ENCODE results near the gene TRIM68.

Gene TRIM68, protein sequence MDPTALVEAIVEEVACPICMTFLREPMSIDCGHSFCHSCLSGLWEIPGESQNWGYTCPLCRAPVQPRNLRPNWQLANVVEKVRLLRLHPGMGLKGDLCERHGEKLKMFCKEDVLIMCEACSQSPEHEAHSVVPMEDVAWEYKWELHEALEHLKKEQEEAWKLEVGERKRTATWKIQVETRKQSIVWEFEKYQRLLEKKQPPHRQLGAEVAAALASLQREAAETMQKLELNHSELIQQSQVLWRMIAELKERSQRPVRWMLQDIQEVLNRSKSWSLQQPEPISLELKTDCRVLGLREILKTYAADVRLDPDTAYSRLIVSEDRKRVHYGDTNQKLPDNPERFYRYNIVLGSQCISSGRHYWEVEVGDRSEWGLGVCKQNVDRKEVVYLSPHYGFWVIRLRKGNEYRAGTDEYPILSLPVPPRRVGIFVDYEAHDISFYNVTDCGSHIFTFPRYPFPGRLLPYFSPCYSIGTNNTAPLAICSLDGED

DNA sequence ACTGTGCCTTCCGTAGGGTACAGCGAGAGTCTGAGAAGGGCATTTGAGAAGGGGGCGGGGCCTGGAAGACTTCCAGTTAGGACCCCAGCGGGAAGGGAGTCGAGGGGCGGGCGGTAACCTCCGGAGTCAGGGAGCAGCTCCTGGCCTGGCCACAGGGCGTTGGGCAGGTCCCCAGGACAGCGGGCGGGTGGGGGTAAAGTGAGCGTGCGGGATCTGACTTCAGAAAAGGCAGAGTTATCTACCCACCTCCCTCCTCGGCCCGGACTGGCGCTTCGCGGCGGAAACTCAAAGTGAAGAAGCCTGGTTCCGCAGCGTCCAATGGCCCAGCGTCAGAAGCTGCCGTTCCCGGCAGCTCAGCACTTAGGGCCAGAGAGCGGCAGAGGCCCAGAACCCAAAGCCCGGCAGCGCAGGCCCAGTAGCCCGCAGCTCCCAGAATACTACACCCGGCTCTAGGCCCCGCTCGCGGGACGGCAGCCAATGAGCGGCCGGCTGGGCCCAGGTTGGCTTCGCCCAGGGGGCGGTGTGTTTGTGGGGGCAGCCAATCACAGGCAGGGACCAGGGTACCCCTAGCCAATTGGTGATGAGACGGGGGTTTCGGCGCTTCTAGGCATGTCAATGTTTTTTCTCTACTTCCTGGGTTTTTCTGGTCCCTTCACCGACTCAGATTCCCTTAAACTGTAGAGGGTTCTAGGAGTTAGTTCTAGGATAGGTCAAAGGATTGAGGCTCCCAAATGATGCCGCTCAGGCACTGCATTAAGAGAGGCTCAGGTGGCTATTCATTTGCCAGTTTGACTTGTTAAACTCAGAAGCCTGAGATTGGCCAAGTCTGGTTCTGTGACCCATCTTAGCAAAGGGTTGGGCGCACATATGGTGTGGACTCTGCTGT is at the start of gene TRIM68:
Gene TRIM68, minus strand, starts transcription at position 451 of the 886 bp plus-strand sequence. CDS start 2,727 bp downstream, outside the sequence.
- H3K9me3 ChIP-seq (ENCODE audit: control insufficient read depth in 1 of 2, low read length in 2 of 2), result no peaks in the 10 kb centered on the region
- peak within 1 kb of the TSS; percentile 74 to 83 for H3K4me3 ChIP-seq (ENCODE audit: low read depth in 1 of 2, low read length in 2 of 2)
- H3K4me1 ChIP-seq (ENCODE audit: control insufficient read depth in 1 of 2, insufficient read depth in 2 of 2, low read length in 2 of 2), result peaks cover 4 to 9% of the 10 kb centered on the region in 2 donors
- no peaks in the 10 kb centered on the region for H3K27me3 ChIP-seq (ENCODE audit: low read depth, low read length)
- H3K36me3 ChIP-seq (ENCODE audit: control insufficient read depth in 1 of 2, insufficient read depth in 2 of 2, low read length in 2 of 2), result peaks cover 19% of the 10 kb centered on the region in 2 donors
- peak within 1 kb of the TSS; percentile 79 for H3K27ac ChIP-seq (ENCODE audit: low read length)

DNA sequence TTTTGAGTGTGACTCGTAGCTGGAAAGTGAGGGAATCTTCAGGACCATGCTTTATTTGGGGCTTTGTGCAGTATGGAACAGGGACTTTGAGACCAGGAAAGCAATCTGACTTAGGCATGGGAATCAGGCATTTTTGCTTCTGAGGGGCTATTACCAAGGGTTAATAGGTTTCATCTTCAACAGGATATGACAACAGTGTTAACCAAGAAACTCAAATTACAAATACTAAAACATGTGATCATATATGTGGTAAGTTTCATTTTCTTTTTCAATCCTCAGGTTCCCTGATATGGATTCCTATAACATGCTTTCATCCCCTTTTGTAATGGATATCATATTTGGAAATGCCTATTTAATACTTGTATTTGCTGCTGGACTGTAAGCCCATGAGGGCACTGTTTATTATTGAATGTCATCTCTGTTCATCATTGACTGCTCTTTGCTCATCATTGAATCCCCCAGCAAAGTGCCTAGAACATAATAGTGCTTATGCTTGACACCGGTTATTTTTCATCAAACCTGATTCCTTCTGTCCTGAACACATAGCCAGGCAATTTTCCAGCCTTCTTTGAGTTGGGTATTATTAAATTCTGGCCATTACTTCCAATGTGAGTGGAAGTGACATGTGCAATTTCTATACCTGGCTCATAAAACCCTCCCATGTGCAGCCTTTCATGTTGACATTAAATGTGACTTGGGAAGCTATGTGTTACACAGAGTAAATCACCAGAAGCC is 46.8 kb upstream of the TRIM68 start:
- H3K4me1 ChIP-seq (ENCODE audit: control insufficient read depth in 1 of 2, insufficient read depth in 2 of 2, low read length in 2 of 2), result no peaks in the 10 kb centered on the region
- H3K27ac ChIP-seq (ENCODE audit: low read length), result no peak overlapping the region
- H3K4me3 ChIP-seq (ENCODE audit: low read depth in 1 of 2, low read length in 2 of 2), result no peak overlapping the region
- no peaks in the 10 kb centered on the region for H3K36me3 ChIP-seq (ENCODE audit: control insufficient read depth in 1 of 2, insufficient read depth in 2 of 2, low read length in 2 of 2)
- no peaks in the 10 kb centered on the region for H3K9me3 ChIP-seq (ENCODE audit: control insufficient read depth in 1 of 2, low read length in 2 of 2)
- no peaks in the 10 kb centered on the region for H3K27me3 ChIP-seq (ENCODE audit: low read depth, low read length)

DNA sequence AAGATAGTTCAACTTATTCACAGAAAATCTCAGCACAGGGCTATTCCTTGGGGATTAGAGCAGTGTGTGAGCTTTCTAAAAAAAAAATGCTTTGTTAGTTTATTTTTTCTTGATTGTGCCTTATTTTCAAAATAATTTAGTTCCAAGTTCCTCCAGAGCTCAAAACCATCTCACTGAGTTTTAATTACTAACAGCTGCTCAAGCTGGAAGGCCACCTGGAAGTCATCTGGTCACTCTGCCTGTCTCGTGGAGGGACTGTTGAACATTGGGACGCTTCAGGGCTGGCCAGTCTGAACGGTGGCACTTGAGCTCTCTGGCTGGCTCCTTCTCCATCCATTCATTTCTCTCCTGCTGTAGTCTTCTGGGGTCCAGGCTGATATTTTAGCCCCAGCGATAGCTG is 39.7 kb upstream of the TRIM68 start:
- H3K36me3 ChIP-seq (ENCODE audit: control insufficient read depth in 1 of 2, insufficient read depth in 2 of 2, low read length in 2 of 2), result no peaks in the 10 kb centered on the region
- no peak overlapping the region for H3K27ac ChIP-seq (ENCODE audit: low read length)
- no peaks in the 10 kb centered on the region for H3K27me3 ChIP-seq (ENCODE audit: low read depth, low read length)
- peaks cover 0 to 20% of the 10 kb centered on the region in 2 donors for H3K4me1 ChIP-seq (ENCODE audit: control insufficient read depth in 1 of 2, insufficient read depth in 2 of 2, low read length in 2 of 2)
- H3K9me3 ChIP-seq (ENCODE audit: control insufficient read depth in 1 of 2, low read length in 2 of 2), result no peaks in the 10 kb centered on the region
- H3K4me3 ChIP-seq (ENCODE audit: low read depth in 1 of 2, low read length in 2 of 2), result no peak overlapping the region

DNA sequence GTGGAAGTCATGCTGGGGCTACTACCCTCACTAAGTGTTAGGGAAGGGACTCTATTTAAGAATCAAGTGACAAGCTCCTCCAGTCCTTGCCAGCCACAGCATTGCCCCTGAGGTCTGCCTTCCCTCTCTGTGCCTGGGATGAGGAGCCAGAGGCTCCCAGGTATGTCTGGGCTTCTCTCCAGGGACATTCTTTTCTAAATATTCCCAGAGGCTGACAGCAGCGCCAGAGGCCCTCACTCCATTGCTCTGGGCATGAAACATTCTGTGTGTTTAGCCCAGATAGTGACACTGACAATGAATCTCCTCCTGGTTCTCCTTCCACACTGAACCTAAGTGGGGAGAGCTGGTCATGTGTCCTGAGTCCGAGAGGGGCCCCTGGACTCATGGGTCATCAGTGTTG is 37.9 kb upstream of the TRIM68 start:
- Histone ChIP-seq H3K4me3 (ENCODE audit: low read depth in 1 of 2, low read length in 2 of 2) (no peak overlapping the region), H3K9me3 (ENCODE audit: control insufficient read depth in 1 of 2, low read length in 2 of 2) (no peaks in the 10 kb centered on the region), H3K27ac (ENCODE audit: low read length) (no peak overlapping the region), H3K4me1 (ENCODE audit: control insufficient read depth in 1 of 2, insufficient read depth in 2 of 2, low read length in 2 of 2) (peaks cover 0 to 20% of the 10 kb centered on the region in 2 donors), H3K27me3 (ENCODE audit: low read depth, low read length) (no peaks in the 10 kb centered on the region), H3K36me3 (ENCODE audit: control insufficient read depth in 1 of 2, insufficient read depth in 2 of 2, low read length in 2 of 2) (no peaks in the 10 kb centered on the region)

DNA sequence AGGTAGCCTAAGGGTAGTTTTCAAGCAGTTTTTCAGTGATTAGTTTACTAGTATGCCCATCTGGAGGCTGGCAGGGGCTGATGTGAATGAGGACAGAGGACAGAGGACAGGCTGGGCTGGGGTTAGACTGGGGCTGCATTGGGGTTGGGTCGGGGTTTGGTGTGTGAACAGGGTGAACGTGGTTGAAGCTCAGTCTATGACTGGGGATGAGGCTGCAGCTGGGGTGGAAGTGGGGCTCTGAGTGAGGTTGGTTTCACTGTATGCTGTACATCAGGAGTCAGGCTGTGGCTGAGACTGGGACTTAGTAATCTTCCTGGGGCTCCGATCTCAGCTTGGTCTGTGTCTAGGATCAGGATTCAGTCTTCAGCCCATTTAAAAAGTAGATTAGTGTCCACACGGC is 36.2 kb upstream of the TRIM68 start:
- H3K9me3 ChIP-seq (ENCODE audit: control insufficient read depth in 1 of 2, low read length in 2 of 2), result no peaks in the 10 kb centered on the region
- no peak overlapping the region for H3K27ac ChIP-seq (ENCODE audit: low read length)
- no peaks in the 10 kb centered on the region for H3K27me3 ChIP-seq (ENCODE audit: low read depth, low read length)
- H3K36me3 ChIP-seq (ENCODE audit: control insufficient read depth in 1 of 2, insufficient read depth in 2 of 2, low read length in 2 of 2), result no peaks in the 10 kb centered on the region
- no peak overlapping the region for H3K4me3 ChIP-seq (ENCODE audit: low read depth in 1 of 2, low read length in 2 of 2)
- H3K4me1 ChIP-seq (ENCODE audit: control insufficient read depth in 1 of 2, insufficient read depth in 2 of 2, low read length in 2 of 2), result peaks cover 0 to 20% of the 10 kb centered on the region in 2 donors

DNA sequence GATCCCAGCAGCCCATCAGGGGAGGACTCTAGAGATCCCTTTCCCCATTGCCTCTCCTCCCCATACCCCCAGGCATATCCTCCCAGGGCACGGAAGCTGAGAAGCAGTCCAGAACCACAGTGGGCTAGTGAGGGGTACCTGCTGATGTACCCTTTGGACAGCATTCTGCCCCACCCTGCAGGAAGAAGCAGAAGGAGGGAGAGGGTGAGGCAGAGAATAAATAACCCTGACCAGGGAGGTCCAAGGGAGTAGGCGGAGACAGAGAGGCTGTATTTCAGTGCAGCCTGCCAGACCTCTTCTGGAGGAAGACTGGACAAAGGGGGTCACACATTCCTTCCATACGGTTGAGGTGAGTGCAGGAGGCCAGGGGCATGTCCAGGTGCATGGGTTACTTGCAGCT is 35.7 kb upstream of the TRIM68 start, which contains the start of gene OR51E1:
Gene OR51E1, plus strand, starts transcription at position 301 of the 400 bp plus-strand sequence. CDS start 8,545 bp downstream, outside the sequence.
- no peaks in the 10 kb centered on the region for H3K36me3 ChIP-seq (ENCODE audit: control insufficient read depth in 1 of 2, insufficient read depth in 2 of 2, low read length in 2 of 2)
- H3K4me3 ChIP-seq (ENCODE audit: low read depth in 1 of 2, low read length in 2 of 2), result no peak within 1 kb of the TSS
- H3K4me1 ChIP-seq (ENCODE audit: control insufficient read depth in 1 of 2, insufficient read depth in 2 of 2, low read length in 2 of 2), result peaks cover 0 to 20% of the 10 kb centered on the region in 2 donors
- H3K9me3 ChIP-seq (ENCODE audit: control insufficient read depth in 1 of 2, low read length in 2 of 2), result no peaks in the 10 kb centered on the region
- no peaks in the 10 kb centered on the region for H3K27me3 ChIP-seq (ENCODE audit: low read depth, low read length)
- H3K27ac ChIP-seq (ENCODE audit: low read length), result no peak within 1 kb of the TSS

DNA sequence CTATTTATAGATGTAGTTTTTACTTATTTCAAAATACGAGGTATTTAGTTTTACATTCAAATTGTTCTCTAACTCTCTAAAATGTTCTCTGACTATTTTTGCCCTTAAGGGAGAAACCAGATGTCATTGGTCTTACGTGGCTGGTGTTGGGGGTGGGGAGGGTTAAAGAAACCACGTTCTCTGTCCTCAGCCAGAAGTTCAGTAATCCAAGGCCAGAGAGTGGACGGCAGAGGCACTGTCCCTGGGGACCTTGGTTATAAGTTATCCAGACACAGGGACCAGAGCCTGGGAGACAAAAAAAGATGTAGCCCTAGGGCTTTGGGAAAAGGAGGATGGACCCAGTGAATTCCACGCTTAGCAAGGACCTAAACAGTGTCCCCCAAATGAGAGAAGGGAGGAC is 35.0 kb upstream of the TRIM68 start:
- H3K27ac ChIP-seq (ENCODE audit: low read length), result no peak overlapping the region
- H3K36me3 ChIP-seq (ENCODE audit: control insufficient read depth in 1 of 2, insufficient read depth in 2 of 2, low read length in 2 of 2), result no peaks in the 10 kb centered on the region
- peaks cover 0 to 20% of the 10 kb centered on the region in 2 donors for H3K4me1 ChIP-seq (ENCODE audit: control insufficient read depth in 1 of 2, insufficient read depth in 2 of 2, low read length in 2 of 2)
- H3K27me3 ChIP-seq (ENCODE audit: low read depth, low read length), result no peaks in the 10 kb centered on the region
- no peak overlapping the region for H3K4me3 ChIP-seq (ENCODE audit: low read depth in 1 of 2, low read length in 2 of 2)
- H3K9me3 ChIP-seq (ENCODE audit: control insufficient read depth in 1 of 2, low read length in 2 of 2), result no peaks in the 10 kb centered on the region

DNA sequence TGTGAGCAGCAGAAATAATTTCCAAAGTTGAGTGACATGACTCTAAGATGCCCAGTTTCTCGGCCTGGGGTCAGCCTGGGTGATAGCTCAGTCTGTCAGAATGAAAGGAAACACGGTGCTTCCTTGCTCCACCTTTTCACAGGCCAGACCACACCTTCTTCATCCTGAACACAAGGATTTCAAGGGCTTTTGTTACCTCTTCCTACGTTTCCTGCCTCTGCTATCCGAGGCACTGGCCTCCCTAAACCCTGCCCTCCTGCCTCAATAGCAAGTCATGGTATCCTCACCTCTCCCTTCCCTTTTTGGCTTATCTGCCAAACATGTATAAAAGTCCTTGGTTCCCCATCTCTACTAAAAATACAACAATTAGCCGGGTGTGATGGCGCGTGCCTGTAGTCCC is 34.0 kb upstream of the TRIM68 start:
- H3K9me3 ChIP-seq (ENCODE audit: control insufficient read depth in 1 of 2, low read length in 2 of 2), result no peaks in the 10 kb centered on the region
- no peaks in the 10 kb centered on the region for H3K27me3 ChIP-seq (ENCODE audit: low read depth, low read length)
- no peak overlapping the region for H3K27ac ChIP-seq (ENCODE audit: low read length)
- H3K36me3 ChIP-seq (ENCODE audit: control insufficient read depth in 1 of 2, insufficient read depth in 2 of 2, low read length in 2 of 2), result no peaks in the 10 kb centered on the region
- peaks cover 0 to 16% of the 10 kb centered on the region in 2 donors for H3K4me1 ChIP-seq (ENCODE audit: control insufficient read depth in 1 of 2, insufficient read depth in 2 of 2, low read length in 2 of 2)
- H3K4me3 ChIP-seq (ENCODE audit: low read depth in 1 of 2, low read length in 2 of 2), result no peak overlapping the region

DNA sequence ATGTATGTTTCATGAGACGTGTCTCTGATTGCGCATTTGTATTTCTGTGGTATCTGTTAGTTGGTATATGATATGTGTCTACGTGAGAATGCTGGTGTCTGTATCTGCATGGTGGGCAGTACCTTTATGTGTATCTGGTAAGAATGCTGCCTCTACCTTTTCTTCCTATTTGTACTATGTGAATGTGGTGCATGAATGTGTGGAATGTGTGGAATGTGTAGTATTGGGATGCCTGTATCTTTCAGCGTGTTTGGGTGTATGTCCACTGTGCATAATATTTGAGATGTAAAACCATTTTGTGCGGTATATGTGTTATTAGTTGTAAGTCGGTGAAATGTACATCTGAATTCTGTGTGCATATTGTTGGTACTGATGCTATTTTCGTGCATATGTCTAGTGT is 33.5 kb upstream of the TRIM68 start:
- H3K36me3 ChIP-seq (ENCODE audit: control insufficient read depth in 1 of 2, insufficient read depth in 2 of 2, low read length in 2 of 2), result no peaks in the 10 kb centered on the region
- peaks cover 0 to 12% of the 10 kb centered on the region in 2 donors for H3K4me1 ChIP-seq (ENCODE audit: control insufficient read depth in 1 of 2, insufficient read depth in 2 of 2, low read length in 2 of 2)
- H3K4me3 ChIP-seq (ENCODE audit: low read depth in 1 of 2, low read length in 2 of 2), result no peak overlapping the region
- no peaks in the 10 kb centered on the region for H3K9me3 ChIP-seq (ENCODE audit: control insufficient read depth in 1 of 2, low read length in 2 of 2)
- H3K27me3 ChIP-seq (ENCODE audit: low read depth, low read length), result no peaks in the 10 kb centered on the region
- H3K27ac ChIP-seq (ENCODE audit: low read length), result no peak overlapping the region

DNA sequence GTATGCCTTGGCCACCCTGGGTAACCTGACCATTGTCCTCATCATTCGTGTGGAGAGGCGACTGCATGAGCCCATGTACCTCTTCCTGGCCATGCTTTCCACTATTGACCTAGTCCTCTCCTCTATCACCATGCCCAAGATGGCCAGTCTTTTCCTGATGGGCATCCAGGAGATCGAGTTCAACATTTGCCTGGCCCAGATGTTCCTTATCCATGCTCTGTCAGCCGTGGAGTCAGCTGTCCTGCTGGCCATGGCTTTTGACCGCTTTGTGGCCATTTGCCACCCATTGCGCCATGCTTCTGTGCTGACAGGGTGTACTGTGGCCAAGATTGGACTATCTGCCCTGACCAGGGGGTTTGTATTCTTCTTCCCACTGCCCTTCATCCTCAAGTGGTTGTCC is 31.9 kb upstream of the TRIM68 start:
- H3K27me3 ChIP-seq (ENCODE audit: low read depth, low read length), result no peaks in the 10 kb centered on the region
- peaks cover 0 to 7% of the 10 kb centered on the region in 2 donors for H3K4me1 ChIP-seq (ENCODE audit: control insufficient read depth in 1 of 2, insufficient read depth in 2 of 2, low read length in 2 of 2)

DNA sequence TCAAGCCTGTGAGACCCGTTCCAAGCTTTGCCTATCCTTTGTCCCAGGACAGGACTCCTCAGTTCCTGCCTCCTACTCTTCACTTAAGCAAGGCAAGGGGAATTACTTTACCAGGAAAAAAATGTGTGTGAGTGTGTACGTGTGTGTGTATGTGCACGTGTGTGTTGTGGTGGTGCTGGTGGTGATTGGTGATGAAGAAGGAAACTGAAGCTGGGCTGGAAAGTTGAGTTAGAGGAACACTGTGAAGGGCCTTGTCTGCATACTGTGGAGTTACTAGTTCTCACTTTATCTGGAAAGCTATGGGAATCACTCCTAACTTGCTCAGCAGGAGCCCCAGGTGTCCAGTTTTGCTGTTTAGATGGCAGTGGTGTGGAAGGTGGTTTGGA is 29.6 kb upstream of the TRIM68 start:
- no peaks in the 10 kb centered on the region for H3K36me3 ChIP-seq (ENCODE audit: control insufficient read depth in 1 of 2, insufficient read depth in 2 of 2, low read length in 2 of 2)
- no peak overlapping the region for H3K4me3 ChIP-seq (ENCODE audit: low read depth in 1 of 2, low read length in 2 of 2)
- no peaks in the 10 kb centered on the region for H3K27me3 ChIP-seq (ENCODE audit: low read depth, low read length)
- no peak overlapping the region for H3K27ac ChIP-seq (ENCODE audit: low read length)
- H3K4me1 ChIP-seq (ENCODE audit: control insufficient read depth in 1 of 2, insufficient read depth in 2 of 2, low read length in 2 of 2), result no peaks in the 10 kb centered on the region
- no peaks in the 10 kb centered on the region for H3K9me3 ChIP-seq (ENCODE audit: control insufficient read depth in 1 of 2, low read length in 2 of 2)

More for the DNA sequence above, 31.9 kb upstream of the TRIM68 start:
- H3K27ac ChIP-seq (ENCODE audit: low read length), result no peak overlapping the region
- no peak overlapping the region for H3K4me3 ChIP-seq (ENCODE audit: low read depth in 1 of 2, low read length in 2 of 2)
- no peaks in the 10 kb centered on the region for H3K9me3 ChIP-seq (ENCODE audit: control insufficient read depth in 1 of 2, low read length in 2 of 2)
- H3K36me3 ChIP-seq (ENCODE audit: control insufficient read depth in 1 of 2, insufficient read depth in 2 of 2, low read length in 2 of 2), result no peaks in the 10 kb centered on the region

All from muscle layer of duodenum (tissue), 2 donors.